ENCODE results near the gene RBMS1.

Gene RBMS1

DNA sequence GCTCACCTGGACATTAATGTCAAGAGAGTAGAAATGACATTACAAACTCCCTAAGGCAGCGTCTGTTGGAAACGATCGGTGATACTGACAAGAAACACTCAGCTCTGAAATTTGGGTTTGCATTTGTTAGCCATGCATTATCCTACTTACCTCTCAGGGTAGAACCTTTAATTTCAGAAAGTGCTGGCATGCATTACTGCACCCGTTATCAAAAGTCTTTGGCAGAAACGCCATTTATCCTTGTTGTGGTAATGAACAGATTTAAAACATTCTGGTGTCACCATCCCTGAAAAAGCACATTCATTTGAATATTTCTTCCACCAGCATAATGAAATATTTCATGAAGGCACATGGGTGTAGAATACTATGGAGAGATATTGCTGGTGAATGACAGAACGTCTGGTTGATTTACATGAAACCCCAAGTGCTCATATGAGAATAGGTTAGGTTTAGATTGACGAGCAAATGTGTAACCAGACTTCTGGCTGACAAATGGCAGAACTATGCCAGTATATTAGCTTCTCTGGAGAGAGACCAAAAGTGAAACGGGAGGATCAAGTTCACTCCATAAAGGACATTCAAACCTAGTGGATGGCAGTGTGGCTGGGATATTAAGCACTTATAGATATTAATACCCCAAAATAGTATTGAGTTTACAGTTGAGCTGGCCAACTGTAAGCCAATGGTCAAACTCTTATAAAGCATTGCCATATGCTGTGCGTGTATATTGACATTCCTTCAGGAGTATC is 240.0 kb downstream of the RBMS1 start:
- TF ChIP-seq REST (IDR thresholded peaks at IDR 0.05; ENCODE audit: insufficient replicate concordance, low read depth) (no peak), GABPA (IDR thresholded peaks at IDR 0.05; ENCODE audit: low read depth) (no peak), POLR2AphosphoS5 (IDR thresholded peaks at IDR 0.05; ENCODE audit: low read depth) (no peak), CTCF (IDR thresholded peaks at IDR 0.05; ENCODE audit: insufficient read depth, low read length) (no peak), SPI1 (IDR thresholded peaks at IDR 0.05; ENCODE audit: borderline replicate concordance, low read depth) (no peak)
- DNase-seq (ENCODE audit: low read depth in 1 of 2, low spot score in 1 of 2), result no peak
- H3K27me3 ChIP-seq (ENCODE audit: insufficient read depth, poor library complexity, severe bottlenecking), result no peaks in the 10 kb centered on the region
- H3K27ac ChIP-seq (replicated peaks), result no peak overlapping the region
- no peak overlapping the region for H3K4me3 ChIP-seq (replicated peaks; ENCODE audit: insufficient read depth, low read length)

DNA sequence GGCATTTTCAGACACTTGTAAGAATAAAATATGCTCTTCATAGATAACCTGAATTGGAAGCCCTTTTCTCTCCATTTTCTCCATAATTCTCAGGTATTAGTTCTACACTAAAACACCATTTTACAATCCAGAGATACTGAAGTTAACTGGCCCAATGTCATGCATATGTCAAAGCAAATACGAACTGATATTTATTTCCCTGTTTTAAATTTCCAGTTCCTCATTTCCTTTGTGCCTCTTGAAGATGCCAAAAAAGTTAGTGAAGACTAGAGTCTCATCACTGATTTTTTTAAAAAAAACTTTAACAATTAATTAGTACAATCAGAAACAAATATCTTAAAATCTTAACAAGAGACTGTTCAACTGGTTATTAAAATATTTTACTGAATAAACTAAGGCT is 240.7 kb downstream of the RBMS1 start:
- no peak for DNase-seq (ENCODE audit: low read depth in 1 of 2, low spot score in 1 of 2)
- Histone ChIP-seq H3K4me3 (replicated peaks; ENCODE audit: insufficient read depth, low read length) (no peak overlapping the region), H3K27ac (replicated peaks) (no peak overlapping the region), H3K27me3 (ENCODE audit: insufficient read depth, poor library complexity, severe bottlenecking) (no peaks in the 10 kb centered on the region)
- TF ChIP-seq REST (IDR thresholded peaks at IDR 0.05; ENCODE audit: insufficient replicate concordance, low read depth) (no peak), CTCF (IDR thresholded peaks at IDR 0.05; ENCODE audit: insufficient read depth, low read length) (no peak), GABPA (IDR thresholded peaks at IDR 0.05; ENCODE audit: low read depth) (no peak), POLR2AphosphoS5 (IDR thresholded peaks at IDR 0.05; ENCODE audit: low read depth) (no peak), SPI1 (IDR thresholded peaks at IDR 0.05; ENCODE audit: borderline replicate concordance, low read depth) (peak; percentile 84)

DNA sequence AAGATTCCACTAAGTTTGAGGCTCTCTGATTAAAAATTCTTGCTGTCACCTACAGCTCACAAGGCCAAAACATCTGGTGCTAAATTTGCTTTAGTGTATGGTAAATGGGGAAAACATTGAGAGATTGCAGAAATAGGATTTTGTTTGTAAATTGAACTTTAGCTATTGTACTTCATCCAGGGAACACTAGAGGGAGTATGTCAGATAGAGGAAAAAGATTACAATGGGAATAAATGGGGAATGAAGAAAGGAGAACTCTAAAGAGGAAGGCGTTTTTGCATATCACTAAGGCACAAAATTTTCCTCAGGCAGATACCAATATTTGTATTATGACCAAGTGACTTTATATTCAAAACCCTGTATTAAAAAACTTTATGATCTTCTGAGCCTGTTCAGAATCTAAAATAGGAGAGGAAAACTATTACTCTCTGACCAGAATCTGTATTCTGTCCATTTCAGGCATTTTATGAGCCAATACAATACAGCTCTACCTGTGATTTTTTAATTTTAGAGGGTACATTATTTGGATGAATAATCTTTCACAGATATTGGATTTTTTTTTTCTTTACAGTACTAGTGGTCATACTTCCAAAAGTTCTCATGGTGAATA is 241.2 kb downstream of the RBMS1 start:
- DNase-seq (ENCODE audit: low read depth in 1 of 2, low spot score in 1 of 2), result no peak

More for the DNA sequence above, 241.2 kb downstream of the RBMS1 start:
- H3K27ac ChIP-seq (replicated peaks), result no peak overlapping the region
- TF ChIP-seq REST (IDR thresholded peaks at IDR 0.05; ENCODE audit: insufficient replicate concordance, low read depth) (no peak), SPI1 (IDR thresholded peaks at IDR 0.05; ENCODE audit: borderline replicate concordance, low read depth) (peak; percentile 82), POLR2AphosphoS5 (IDR thresholded peaks at IDR 0.05; ENCODE audit: low read depth) (no peak), CTCF (IDR thresholded peaks at IDR 0.05; ENCODE audit: insufficient read depth, low read length) (peak; percentile 54), GABPA (IDR thresholded peaks at IDR 0.05; ENCODE audit: low read depth) (no peak)
- no peaks in the 10 kb centered on the region for H3K27me3 ChIP-seq (ENCODE audit: insufficient read depth, poor library complexity, severe bottlenecking)
- H3K4me3 ChIP-seq (replicated peaks; ENCODE audit: insufficient read depth, low read length), result no peak overlapping the region

All from HL-60 (cell line).